Loucy (cell line): ENCODE results near the gene OR5V1.

Experiments
- H2AFZ ChIP-seq: fragments of 200-600 bp; sonication (generic); 2 replicates; pipeline ENCODE4 v1.6.0; 2016; ENCODE audit warnings: antibody characterized with exemption, mild to moderate bottlenecking, low read length, moderate library complexity
- H3F3A ChIP-seq: fragments of 200-600 bp; 2 replicates; pipeline ENCODE4 v1.6.0; 2016; ENCODE audit warnings: antibody characterized with exemption, low read depth, mild to moderate bottlenecking
- H3K27me3 ChIP-seq: fragments of 200-600 bp; sonication (generic); 2 replicates; pipeline ENCODE4 v1.6.1; 2014; ENCODE audit warnings: low read length, mild to moderate bottlenecking; ENCODE audit not compliant: insufficient read depth, poor library complexity, severe bottlenecking
- H3K36me3 ChIP-seq: fragments of 200-600 bp; sonication (generic); 2 replicates; pipeline ENCODE4 v1.6.1; 2016; ENCODE audit warnings: low read length; ENCODE audit not compliant: insufficient read depth
- H3K4me1 ChIP-seq: fragments of 200-600 bp; sonication (generic); 2 replicates; pipeline ENCODE4 v1.5.1; 2014; ENCODE audit warnings: low read length, mild to moderate bottlenecking; ENCODE audit not compliant: insufficient read depth, poor library complexity, severe bottlenecking
- H3K4me2 ChIP-seq: fragments of 200-600 bp; sonication (generic); 2 replicates; pipeline ENCODE4 v1.6.0; 2014; ENCODE audit warnings: antibody characterized with exemption, low read length, low read depth, mild to moderate bottlenecking; ENCODE audit not compliant: poor library complexity, severe bottlenecking
- H3K4me3 ChIP-seq: fragments of 200-600 bp; sonication (generic); 2 replicates; pipeline ENCODE4 v1.5.1; 2014; ENCODE audit warnings: low read length, mild to moderate bottlenecking, mixed read lengths; ENCODE audit not compliant: poor library complexity, severe bottlenecking
- H3K79me2 ChIP-seq: fragments of 200-600 bp; sonication (generic); 2 replicates; pipeline ENCODE4 v1.6.1; 2014; ENCODE audit warnings: low read length; ENCODE audit not compliant: insufficient read depth
- H3K9ac ChIP-seq: fragments of 200-600 bp; sonication (generic); 2 replicates; pipeline ENCODE4 v1.6.0; 2014; ENCODE audit warnings: mild to moderate bottlenecking, low read depth, low read length, moderate library complexity; ENCODE audit not compliant: poor library complexity, severe bottlenecking
- H3K9me2 ChIP-seq: fragments of 200-600 bp; sonication (generic); replicated peaks from 2 replicates; pipeline ENCODE4 v1.6.1; 2016; ENCODE audit warnings: low read depth, low read length, mixed read lengths
- H3K9me3 ChIP-seq: fragments of 200-600 bp; sonication (generic); 2 replicates; pipeline ENCODE4 v1.6.1; 2014; ENCODE audit warnings: mild to moderate bottlenecking, antibody characterized with exemption, low read length, low read depth; ENCODE audit not compliant: insufficient read depth
- H4K20me1 ChIP-seq: fragments of 200-600 bp; sonication (generic); 2 replicates; pipeline ENCODE4 v1.6.0; 2014; ENCODE audit warnings: antibody characterized with exemption, low read length, mild to moderate bottlenecking; ENCODE audit not compliant: insufficient read depth, poor library complexity, severe bottlenecking
- EZH2phosphoT487 ChIP-seq: fragments of 200-600 bp; IDR thresholded peaks from 2 replicates; pipeline ENCODE4 v1.6.1; 2018; ENCODE audit warnings: antibody characterized with exemption, mild to moderate bottlenecking, moderate library complexity, borderline replicate concordance
- TF ChIP-seq, protein P1 (sequence below): fragments of 200-600 bp; sonication (generic); conservative IDR thresholded peaks from 2 replicates; pipeline ENCODE4 v1.5.1; 2014; ENCODE audit warnings: mild to moderate bottlenecking, antibody characterized with exemption, low read length

Gene OR5V1

DNA sequence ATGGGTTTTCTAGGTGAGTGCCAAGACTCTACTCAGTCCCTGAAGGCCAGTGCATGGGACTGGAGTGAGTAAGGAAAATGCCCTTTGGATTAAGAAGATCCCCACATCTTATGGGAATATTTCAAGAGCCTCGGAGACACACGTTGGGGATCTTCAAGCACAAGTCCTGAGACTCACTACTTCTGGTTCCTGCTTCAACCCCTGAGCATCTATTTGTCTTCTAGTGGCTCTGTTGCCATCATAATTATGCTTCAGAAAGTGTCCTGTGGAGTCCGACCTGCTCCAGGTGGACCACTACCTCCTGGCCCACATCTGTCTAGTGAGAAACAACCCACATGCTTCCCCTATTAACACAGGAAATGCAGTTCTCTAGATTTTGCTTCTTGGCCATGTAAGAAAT, at the start of gene OR5V1:
OR5V1 (minus strand) TSS at position 101 of the 400 bp plus-strand sequence. CDS start 12,670 bp downstream, outside the sequence.
- H2AFZ ChIP-seq = no peak within 1 kb of the TSS
- H3K4me3 ChIP-seq = no peak within 1 kb of the TSS
- H3K79me2 ChIP-seq = no peaks in the 10 kb centered on the region
- H3K9ac ChIP-seq = no peak within 1 kb of the TSS
- no peak within 1 kb of the TSS for H3K4me2 ChIP-seq
- no peaks in the 10 kb centered on the region for H3K36me3 ChIP-seq
- H4K20me1 ChIP-seq = no peaks in the 10 kb centered on the region
- H3K27me3 ChIP-seq = no peaks in the 10 kb centered on the region
- H3F3A ChIP-seq = no peaks in the 10 kb centered on the region
- TF ChIP-seq, protein P1, sequence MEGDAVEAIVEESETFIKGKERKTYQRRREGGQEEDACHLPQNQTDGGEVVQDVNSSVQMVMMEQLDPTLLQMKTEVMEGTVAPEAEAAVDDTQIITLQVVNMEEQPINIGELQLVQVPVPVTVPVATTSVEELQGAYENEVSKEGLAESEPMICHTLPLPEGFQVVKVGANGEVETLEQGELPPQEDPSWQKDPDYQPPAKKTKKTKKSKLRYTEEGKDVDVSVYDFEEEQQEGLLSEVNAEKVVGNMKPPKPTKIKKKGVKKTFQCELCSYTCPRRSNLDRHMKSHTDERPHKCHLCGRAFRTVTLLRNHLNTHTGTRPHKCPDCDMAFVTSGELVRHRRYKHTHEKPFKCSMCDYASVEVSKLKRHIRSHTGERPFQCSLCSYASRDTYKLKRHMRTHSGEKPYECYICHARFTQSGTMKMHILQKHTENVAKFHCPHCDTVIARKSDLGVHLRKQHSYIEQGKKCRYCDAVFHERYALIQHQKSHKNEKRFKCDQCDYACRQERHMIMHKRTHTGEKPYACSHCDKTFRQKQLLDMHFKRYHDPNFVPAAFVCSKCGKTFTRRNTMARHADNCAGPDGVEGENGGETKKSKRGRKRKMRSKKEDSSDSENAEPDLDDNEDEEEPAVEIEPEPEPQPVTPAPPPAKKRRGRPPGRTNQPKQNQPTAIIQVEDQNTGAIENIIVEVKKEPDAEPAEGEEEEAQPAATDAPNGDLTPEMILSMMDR = no peak
- no peak for TF ChIP-seq EZH2phosphoT487
- no peaks in the 10 kb centered on the region for H3K4me1 ChIP-seq
- H3K9me3 ChIP-seq = no peaks in the 10 kb centered on the region
- H3K9me2 ChIP-seq = no peaks in the 10 kb centered on the region

DNA sequence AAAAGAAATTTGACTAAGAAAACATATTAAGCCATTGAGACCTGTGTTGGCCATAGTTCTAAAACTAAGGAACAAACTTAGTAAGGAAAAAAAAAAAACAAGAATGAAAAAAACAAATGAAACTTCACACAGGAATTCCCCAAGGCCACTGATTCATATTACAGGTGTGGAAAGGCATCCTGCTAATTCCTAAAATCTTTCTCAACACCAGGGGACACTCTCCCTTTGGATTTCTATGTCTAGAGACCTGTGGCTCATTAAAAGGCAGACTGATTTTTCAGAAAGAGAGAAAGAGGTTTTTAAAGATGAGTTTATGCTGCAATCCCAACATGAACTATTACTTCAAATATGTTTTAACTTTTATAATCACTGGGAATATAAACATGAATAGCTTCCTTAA, 45.9 kb upstream of the OR5V1 start, which contains the start of gene OR12D1:
OR12D1 (plus strand) TSS at position 341 of the 400 bp plus-strand sequence.
- Histone ChIP-seq H3K9me3 (peaks cover 7% of the 10 kb centered on the region; the same call in 1 of the 2 replicates), H4K20me1 (no peaks in the 10 kb centered on the region), H3K4me2 (no peak within 1 kb of the TSS), H3K27me3 (no peaks in the 10 kb centered on the region), H3F3A (no peaks in the 10 kb centered on the region), H3K9me2 (no peaks in the 10 kb centered on the region), H2AFZ (no peak within 1 kb of the TSS), H3K4me1 (peaks cover 7% of the 10 kb centered on the region), H3K79me2 (no peaks in the 10 kb centered on the region), H3K9ac (no peak within 1 kb of the TSS), H3K4me3 (no peak within 1 kb of the TSS), H3K36me3 (no peaks in the 10 kb centered on the region)
- no peak for TF ChIP-seq EZH2phosphoT487
- TF ChIP-seq, protein P1 = no peak; the same call in 1 of the 2 replicates

DNA sequence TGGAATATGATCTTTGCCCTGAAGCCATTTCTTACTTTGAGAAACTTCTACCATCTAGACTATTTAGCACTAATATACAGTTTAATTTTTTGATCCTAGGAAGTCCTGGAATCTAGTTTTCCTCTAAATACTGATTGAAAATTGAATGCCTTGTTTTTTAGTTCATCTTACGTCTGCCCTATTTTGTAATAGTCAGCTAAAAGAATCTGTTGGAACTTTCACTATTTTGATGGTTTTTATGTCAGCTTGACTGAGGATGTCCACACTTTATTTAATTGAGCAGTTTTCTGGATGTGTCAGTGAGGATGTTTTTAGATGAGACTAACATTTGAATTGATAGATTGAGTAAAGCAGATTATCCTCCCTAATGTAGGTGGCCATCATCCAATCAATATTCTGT, 35.1 kb upstream of the OR5V1 start:
- Histone ChIP-seq H3K4me2 (no peak overlapping the region), H3K9me3 (no peaks in the 10 kb centered on the region), H3K79me2 (no peaks in the 10 kb centered on the region), H3K27me3 (no peaks in the 10 kb centered on the region), H3K36me3 (no peaks in the 10 kb centered on the region), H3K9me2 (no peaks in the 10 kb centered on the region), H3K9ac (no peak overlapping the region), H3F3A (no peaks in the 10 kb centered on the region), H3K4me3 (no peak overlapping the region), H4K20me1 (no peaks in the 10 kb centered on the region), H2AFZ (no peak overlapping the region), H3K4me1 (no peaks in the 10 kb centered on the region)
- TF ChIP-seq, protein P1 = no peak
- no peak for TF ChIP-seq EZH2phosphoT487
